GM10847 (cell line): Measurements from ENCODE around the gene CTNNA3.

Experiments used
- POLR2A ChIP-seq: IDR thresholded peaks from 2 replicates; pipeline ENCODE4 v1.6.1; 2011; ENCODE audit not compliant: insufficient read length; ENCODE audit errors: extremely low read depth

The CTNNA3 gene

DNA sequence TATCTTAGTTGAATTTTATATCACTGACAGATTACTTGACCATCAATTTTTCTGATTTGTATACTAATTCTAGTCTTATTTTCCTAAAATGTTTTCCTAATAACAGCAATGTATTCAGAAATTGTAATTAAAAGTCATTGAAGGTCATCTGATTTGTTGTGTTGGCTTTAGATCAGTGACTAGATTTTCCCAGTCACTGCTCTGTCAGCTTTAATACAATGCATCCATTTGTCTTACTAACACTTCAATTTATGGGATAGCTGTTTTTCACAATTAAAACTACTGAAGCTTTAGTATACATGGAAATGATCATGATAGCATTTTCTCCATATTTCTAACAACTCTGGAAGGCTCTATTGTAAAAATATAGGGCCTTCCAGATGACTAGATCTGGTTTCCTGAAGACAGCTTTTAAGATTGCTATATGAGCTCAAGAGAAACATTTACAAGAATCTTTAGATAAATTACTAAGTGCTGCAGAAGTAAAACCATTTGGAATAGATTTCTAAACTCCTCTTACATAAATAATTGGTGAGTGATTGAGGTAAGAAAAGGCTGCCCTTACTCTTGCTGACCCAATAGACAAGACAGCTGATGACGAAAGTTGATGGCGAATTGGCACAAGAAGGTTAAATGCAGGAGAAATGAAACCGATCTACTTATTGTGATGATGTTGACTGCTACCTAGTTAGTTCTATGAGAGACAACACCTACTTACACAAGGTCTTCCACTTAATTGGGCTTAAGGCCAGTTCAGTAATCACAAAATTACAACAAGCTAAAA lies 696.0 kb downstream of the CTNNA3 start:
- TF ChIP-seq POLR2A, result no peak

- no peak for TF ChIP-seq POLR2A
Observed at GRCh38 chr10:66996996-66997395, 699.0 kb downstream of the CTNNA3 start.

DNA sequence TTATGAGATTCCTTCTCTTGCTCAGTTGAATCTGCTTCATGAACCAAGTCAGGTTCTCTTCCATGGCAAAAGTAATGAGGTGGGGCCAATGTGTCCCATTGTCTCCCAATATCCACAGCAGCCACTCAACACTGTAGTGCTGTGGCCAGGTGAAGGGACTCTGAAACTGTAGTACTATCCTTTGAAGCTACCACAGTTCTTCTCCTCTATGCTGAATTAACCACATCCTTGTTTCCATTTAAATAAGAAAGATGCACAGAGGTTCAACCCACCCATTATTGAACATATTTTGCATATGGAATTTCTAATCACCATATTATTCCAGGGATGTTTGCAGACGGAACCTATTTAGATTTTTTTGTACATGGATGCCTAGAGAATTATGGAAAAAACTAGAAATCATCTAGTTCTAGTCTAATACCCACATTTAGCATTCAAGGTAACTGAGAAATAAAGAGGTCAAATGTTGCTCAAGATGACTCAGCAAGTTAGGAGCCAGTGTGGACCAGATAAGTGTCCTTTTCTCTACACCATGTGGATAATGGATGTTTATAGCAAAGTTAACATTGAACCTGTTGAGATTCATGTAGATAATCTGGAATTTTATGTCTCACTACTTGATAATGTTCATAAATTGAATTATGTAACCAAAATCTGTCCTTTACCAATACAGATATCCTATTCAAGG lies 705.7 kb downstream of the CTNNA3 start:
- no peak for TF ChIP-seq POLR2A

GRCh38 chr10:66983475-66983818 lies 712.5 kb downstream of the CTNNA3 start:
- TF ChIP-seq POLR2A, result no peak

GRCh38 chr10:66982792-66983474 lies 713.1 kb downstream of the CTNNA3 start:
- no peak for TF ChIP-seq POLR2A

DNA sequence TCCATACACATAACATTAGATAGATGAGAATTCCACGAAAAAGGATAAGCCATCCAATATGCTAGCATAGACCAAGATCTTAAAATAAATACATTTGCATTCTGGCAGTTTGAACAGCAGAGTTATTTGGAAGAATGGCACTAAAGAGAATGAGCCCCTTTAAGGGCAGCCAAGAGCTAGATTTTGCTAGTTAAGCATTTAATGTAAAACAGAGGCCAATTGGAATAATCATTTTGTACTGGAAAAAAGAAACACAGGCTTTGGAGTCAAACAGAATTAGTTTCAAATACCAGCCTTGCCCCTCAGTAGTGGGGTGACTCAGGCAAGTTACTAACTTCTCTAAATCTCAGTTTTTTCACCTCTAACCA lies 714.0 kb downstream of the CTNNA3 start:
- TF ChIP-seq POLR2A, result no peak

- no peak for TF ChIP-seq POLR2A
Observed at GRCh38 chr10:66981361-66982052, 714.5 kb downstream of the CTNNA3 start.

DNA sequence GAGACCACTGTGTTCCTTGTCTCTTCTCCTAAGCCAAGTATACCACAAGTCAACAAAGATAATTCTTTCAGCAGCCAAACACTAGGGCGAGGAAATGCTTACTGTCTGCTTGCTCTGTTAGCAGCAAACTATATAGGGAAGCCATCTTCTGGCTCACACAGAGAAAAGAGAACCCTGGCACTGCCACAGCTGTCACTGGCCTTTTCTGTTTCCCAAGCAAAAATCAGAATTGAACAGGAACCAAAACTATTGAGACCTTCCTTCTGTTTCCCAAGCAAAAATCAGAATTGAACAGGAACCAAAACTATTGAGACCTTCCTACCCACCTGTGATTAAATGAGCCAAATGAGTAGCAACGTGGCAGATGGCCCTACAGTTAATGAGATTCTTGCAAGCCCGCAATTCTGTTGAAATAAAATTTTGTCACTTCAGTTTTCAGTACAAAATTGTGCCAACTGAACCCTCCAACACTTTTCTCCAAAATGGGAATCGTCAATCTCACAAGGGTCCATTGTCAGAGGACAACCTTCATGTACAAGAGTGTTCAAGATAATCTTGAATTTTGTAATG lies 715.7 kb downstream of the CTNNA3 start:
- no peak for TF ChIP-seq POLR2A

GRCh38 chr10:66964946-66965345 lies 731.0 kb downstream of the CTNNA3 start:
- TF ChIP-seq POLR2A, result no peak

DNA sequence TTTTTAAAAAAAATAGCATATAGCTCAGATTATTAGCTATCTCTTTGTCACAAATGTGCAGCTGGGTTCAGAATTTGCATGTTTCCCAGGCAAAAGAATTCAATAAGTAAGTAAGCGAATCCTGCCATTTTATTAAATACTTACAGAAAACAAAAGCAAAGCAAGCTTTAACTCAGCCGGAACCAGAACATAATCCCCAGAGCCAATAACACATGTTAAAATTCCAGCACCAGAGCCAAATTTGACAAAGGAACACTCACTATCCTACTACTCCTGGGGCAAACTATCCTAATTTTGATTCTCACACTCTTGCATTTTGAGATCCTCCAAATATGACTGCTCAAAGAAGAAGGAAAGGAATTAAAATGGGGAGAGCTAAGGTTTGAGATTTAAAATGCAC lies 737.5 kb downstream of the CTNNA3 start:
- no peak for TF ChIP-seq POLR2A

DNA sequence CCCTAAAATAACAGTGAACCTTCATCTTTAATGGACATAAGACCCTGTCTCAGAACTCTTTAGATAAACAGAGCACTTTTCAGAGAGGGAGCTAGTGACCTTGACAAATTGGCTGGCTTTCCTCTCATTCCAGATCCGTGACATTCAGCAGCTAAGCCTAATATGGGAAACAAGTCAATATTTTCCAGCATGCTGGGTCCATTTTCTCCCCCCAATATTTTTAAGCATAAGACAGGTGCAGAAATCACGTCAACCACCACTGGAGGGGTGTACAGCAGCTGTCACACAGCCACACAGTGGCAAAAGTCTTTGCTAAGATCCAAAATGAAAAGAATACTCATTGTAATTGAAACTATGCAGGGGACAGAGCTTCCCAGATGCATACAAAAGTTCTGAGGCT lies 744.1 kb downstream of the CTNNA3 start:
- no peak for TF ChIP-seq POLR2A

GRCh38 chr10:66943590-66943989 lies 752.4 kb downstream of the CTNNA3 start:
- TF ChIP-seq POLR2A, result no peak

- no peak for TF ChIP-seq POLR2A
Observed at GRCh38 chr10:66942407-66942806, 753.6 kb downstream of the CTNNA3 start.

DNA sequence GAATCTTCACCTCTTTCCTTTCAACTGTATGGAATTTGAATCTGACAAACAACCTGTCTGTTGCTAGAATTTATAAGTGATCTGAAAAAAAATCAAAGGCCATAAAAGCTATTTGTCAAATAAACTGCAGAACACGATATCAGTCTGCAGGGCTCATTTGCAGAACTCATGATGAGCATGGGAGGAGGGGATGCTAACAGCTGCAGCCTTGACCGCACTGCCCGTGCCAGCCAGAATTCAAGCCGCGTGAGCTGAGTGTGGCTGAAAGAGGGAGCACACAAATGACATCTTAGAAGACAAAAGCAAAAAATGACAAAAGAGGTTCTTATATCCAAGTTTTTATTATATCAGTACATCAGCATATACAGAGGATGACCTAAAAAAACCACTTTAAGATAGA lies 754.5 kb downstream of the CTNNA3 start:
- no peak for TF ChIP-seq POLR2A

DNA sequence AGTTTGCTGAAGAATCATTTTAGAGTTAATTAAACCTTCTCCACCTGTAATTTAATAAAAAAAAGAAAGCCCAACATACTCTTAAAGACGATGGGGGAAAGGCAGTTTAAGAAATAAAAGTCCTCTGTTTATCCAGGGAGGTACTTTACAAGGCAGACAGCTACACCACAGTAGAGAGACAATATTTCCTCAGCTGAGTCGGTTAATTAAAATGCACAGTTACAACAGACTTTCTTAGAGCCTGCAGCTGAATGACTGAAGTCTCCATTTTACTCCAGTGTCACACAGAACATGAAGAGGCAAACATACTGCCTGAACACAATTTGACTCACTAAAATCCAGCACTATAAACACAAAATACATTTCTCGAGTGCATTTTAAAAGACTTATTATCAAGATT lies 755.0 kb downstream of the CTNNA3 start:
- no peak for TF ChIP-seq POLR2A
